Kasumi-1 (cell line): ENCODE data around the gene RASAL1.

ENCODE experiments used
- DNase-seq, 2 experiments: peaks; one replicate each; lab custom pipeline; 2025; lab: John Stamatoyannopoulos, UW

Gene RASAL1

GRCh38 chr12:113057565-113058485 lies 77.7 kb downstream of the RASAL1 start:
- no peak for DNase-seq

- DNase-seq = no peak
Measured at GRCh38 chr12:113056631-113057488, 78.7 kb downstream of the RASAL1 start, which contains the start of gene DTX1. DTX1 (plus strand) TSS chr12:113056730; CDS start chr12:113058193, 1,463 bp downstream.

- DNase-seq = no peak
Measured at GRCh38 chr12:113056381-113056630, 79.3 kb downstream of the RASAL1 start.

GRCh38 chr12:113055594-113056380 lies 79.8 kb downstream of the RASAL1 start:
- no peak for DNase-seq

- DNase-seq = no peak
Measured at GRCh38 chr12:113054948-113055486, 80.5 kb downstream of the RASAL1 start.

- DNase-seq = no peak
Measured at GRCh38 chr12:113052326-113052725, 83.2 kb downstream of the RASAL1 start.

- no peak for DNase-seq
Measured at GRCh38 chr12:113051759-113052158, 83.8 kb downstream of the RASAL1 start.

GRCh38 chr12:113050795-113051194 lies 84.8 kb downstream of the RASAL1 start:
- DNase-seq = no peak

- DNase-seq = peak; percentile 13 to 50
Measured at GRCh38 chr12:113049976-113050742, 85.4 kb downstream of the RASAL1 start.
